ENCODE data around the gene PAEP.

DNA sequence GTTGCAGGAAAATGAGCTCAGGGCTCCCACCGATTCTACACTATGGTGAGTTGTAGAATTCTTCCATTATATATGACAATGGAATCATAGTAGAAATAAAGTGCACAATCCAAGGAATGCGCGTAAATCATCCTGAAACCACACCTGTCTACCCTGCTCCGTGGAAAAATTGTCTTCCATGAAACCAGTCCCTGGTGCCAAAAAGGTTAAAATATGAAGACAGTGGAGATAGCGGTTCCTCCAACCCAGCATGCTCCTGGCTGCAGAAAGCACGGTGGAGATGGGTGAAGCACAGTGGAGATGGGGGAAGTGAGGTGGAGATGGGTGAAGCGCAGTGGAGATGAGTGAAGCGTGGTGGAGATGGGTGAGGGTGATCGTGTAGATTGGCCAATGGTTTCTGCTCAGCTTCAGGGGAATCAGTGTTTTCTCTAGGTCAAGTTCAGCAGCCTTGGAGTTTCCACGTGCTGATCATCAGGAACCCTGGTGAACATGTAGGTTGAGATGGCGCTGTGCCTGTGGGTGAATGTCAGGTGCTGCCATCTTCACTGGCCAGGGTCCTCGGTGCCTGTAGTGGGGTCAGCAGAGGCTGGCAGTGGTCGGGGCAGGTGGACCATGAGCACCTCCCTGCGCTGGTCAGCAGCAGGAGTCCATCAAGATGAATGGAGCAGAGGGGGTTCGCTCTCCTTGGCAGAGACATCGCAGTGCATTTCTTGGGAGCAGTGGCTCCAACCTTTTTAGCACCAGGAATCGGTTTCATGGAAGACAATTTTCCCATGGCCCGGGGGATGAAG is 20.3 kb downstream of the PAEP start:
- no peak for TF ChIP-seq CTCF (conservative IDR thresholded peaks at IDR 0.05 in 1 of 2, IDR thresholded peaks at IDR 0.05 in 1 of 2; ENCODE audit: extremely low read depth in 1 of 2, insufficient read depth in 1 of 2, low read depth in 1 of 2, low read length in 2 of 2)
- TF ChIP-seq EZH2 (IDR thresholded peaks at IDR 0.05; ENCODE audit: borderline replicate concordance, low read length), result no peak

Measured in mammary epithelial cell (primary cell).